GM23338 (cell line): Measurements from ENCODE around the gene LDLRAD3.

Experiments
- CREB1 ChIP-seq: fragments of 250-450 bp; sonication (Bioruptor Pico); IDR thresholded peaks from 2 replicates; pipeline ENCODE4 v1.5.0; 2020; ENCODE audit warnings: low read depth, mild to moderate bottlenecking, moderate library complexity
- CTCF ChIP-seq, 2 experiments: fragments of 200-600 bp in 1 of 2; sonication (generic) in 1 of 2; conservative IDR thresholded peaks; 2 replicates each; pipeline versions ENCODE4 v1.5.1 to v1.6.1; 2016 to 2017; ENCODE audit warnings: antibody characterized with exemption in 2 of 2, low read depth in 2 of 2, mild to moderate bottlenecking in 2 of 2, moderate library complexity in 1 of 2
- ETS1 ChIP-seq: IDR thresholded peaks from 2 replicates; pipeline ENCODE4 v1.6.1; 2016; ENCODE audit warnings: antibody characterized with exemption
- EZH2 ChIP-seq: fragments of 200-600 bp; sonication (generic); IDR thresholded peaks from one replicate; pipeline ENCODE4 v1.8.0; 2017; ENCODE audit warnings: antibody characterized with exemption, mild to moderate bottlenecking, low read depth; ENCODE audit not compliant: unreplicated experiment
- EZH2phosphoT487 ChIP-seq: fragments of 200-600 bp; sonication (generic); IDR thresholded peaks from one replicate; pipeline ENCODE4 v1.8.1; 2018; ENCODE audit warnings: antibody characterized with exemption; ENCODE audit not compliant: unreplicated experiment
- JUNB ChIP-seq: IDR thresholded peaks from one replicate; pipeline ENCODE4 v1.6.1; 2016; ENCODE audit warnings: antibody characterized with exemption; ENCODE audit not compliant: unreplicated experiment
- POLR2AphosphoS5 ChIP-seq: IDR thresholded peaks from 2 replicates; pipeline ENCODE4 v1.6.1; 2016; ENCODE audit warnings: antibody characterized with exemption, low read depth
- TF ChIP-seq, protein P1 (sequence below): IDR thresholded peaks from one replicate; pipeline ENCODE4 v1.6.1; 2018; ENCODE audit warnings: antibody characterized with exemption; ENCODE audit not compliant: unreplicated experiment

DNA sequence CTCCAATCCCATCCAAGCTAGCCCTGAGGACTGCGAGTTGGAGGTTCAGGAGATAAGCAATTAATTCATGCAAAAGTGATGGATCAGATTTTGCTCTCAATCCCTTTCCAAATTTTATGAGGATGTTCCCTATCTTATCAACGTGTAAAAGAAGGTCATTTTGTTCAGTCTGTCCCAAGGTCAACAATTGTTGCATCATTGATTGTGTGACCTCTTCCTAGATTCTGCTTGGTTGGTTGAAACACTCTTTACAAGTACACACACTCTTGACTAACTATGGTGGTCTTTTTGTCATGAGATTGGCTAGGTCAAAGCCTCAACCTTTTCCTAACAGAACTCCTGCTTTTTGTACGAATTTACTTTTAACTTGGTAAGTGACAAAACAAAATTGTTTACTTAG is 303.6 kb downstream of the LDLRAD3 start:
- TF ChIP-seq ETS1 (no peak), CTCF (conservative IDR thresholded peaks at IDR 0.05; ENCODE audit: low read depth in 2 of 2) (no peak), POLR2AphosphoS5 (no peak), EZH2 (no peak), JUNB (no peak), CREB1 (no peak), EZH2phosphoT487 (no peak)
- TF ChIP-seq, protein P1, sequence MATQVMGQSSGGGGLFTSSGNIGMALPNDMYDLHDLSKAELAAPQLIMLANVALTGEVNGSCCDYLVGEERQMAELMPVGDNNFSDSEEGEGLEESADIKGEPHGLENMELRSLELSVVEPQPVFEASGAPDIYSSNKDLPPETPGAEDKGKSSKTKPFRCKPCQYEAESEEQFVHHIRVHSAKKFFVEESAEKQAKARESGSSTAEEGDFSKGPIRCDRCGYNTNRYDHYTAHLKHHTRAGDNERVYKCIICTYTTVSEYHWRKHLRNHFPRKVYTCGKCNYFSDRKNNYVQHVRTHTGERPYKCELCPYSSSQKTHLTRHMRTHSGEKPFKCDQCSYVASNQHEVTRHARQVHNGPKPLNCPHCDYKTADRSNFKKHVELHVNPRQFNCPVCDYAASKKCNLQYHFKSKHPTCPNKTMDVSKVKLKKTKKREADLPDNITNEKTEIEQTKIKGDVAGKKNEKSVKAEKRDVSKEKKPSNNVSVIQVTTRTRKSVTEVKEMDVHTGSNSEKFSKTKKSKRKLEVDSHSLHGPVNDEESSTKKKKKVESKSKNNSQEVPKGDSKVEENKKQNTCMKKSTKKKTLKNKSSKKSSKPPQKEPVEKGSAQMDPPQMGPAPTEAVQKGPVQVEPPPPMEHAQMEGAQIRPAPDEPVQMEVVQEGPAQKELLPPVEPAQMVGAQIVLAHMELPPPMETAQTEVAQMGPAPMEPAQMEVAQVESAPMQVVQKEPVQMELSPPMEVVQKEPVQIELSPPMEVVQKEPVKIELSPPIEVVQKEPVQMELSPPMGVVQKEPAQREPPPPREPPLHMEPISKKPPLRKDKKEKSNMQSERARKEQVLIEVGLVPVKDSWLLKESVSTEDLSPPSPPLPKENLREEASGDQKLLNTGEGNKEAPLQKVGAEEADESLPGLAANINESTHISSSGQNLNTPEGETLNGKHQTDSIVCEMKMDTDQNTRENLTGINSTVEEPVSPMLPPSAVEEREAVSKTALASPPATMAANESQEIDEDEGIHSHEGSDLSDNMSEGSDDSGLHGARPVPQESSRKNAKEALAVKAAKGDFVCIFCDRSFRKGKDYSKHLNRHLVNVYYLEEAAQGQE = no peak
